Measurements from ENCODE around the gene TRPM2. TPM values are rescaled to one million over a fixed set of nuclear protein-coding genes. Genes with fewer than 3 reads are reported as not detected.

Gene TRPM2
- total and polyA plus RNA-seq, 2 of the 4 experiments (the other 2 are of a cell fraction): not detected

- H3K9ac ChIP-seq (ENCODE audit: low read depth, low read length): no peak overlapping the region
- DNase-seq: no peak
- no TSS peak for BruUV-seq (replicated peaks)
- no peak overlapping the region for H3K18ac ChIP-seq (ENCODE audit: low read depth, low read length)
- H3K9me1 ChIP-seq (ENCODE audit: insufficient read depth, low read length): no peaks in the 10 kb centered on the region
- intact Hi-C loops (cut with micrococcal nuclease): no loop called here
- no peak overlapping the region for H2BK15ac ChIP-seq (ENCODE audit: low read depth, low read length)
- peaks cover 2% of the 10 kb centered on the region; the same call in 1 of the 2 replicates for H3K9me3 ChIP-seq (ENCODE audit: control insufficient read depth, insufficient read depth, low read length)
- H2AK5ac ChIP-seq (ENCODE audit: low read depth, low read length): no peak overlapping the region
- H2AK9ac ChIP-seq (replicated peaks; ENCODE audit: low read depth, low read length, poor library complexity): no peak overlapping the region
- ATAC-seq (ENCODE audit: low read depth): no peak
- no peak overlapping the region for H3K27ac ChIP-seq (ENCODE audit: insufficient read depth, low read length)
- dilution Hi-C loops (cut with HindIII; ENCODE audit: low sequenced_read_pairs, unreplicated experiment): no loop called here
- H4K8ac ChIP-seq (ENCODE audit: low read depth in 2 of 2, low read length in 2 of 2): no peak overlapping the region
- H3K4me2 ChIP-seq (ENCODE audit: low read depth, low read length): no peak overlapping the region
- no peak overlapping the region for H3K23ac ChIP-seq (ENCODE audit: low read depth, low read length)
- H2BK5ac ChIP-seq (ENCODE audit: low read depth, low read length, poor library complexity, severe bottlenecking): no peak overlapping the region
- 69% methylated on average over 10 of the region's 16 CpGs; no CpG with 5 or more reads in 1 of the 2 experiments for WGBS, 2 experiments (ENCODE audit: extremely low coverage in 2 of 2, insufficient read length in 1 of 2)
- no peaks in the 10 kb centered on the region for H3K36me3 ChIP-seq (ENCODE audit: control insufficient read depth, insufficient read depth, low read length)
- H2AFZ ChIP-seq (replicated peaks; ENCODE audit: low read length, poor library complexity): no peak overlapping the region
- H4K20me1 ChIP-seq (ENCODE audit: insufficient read depth, low read length): no peaks in the 10 kb centered on the region
- H3K4ac ChIP-seq (ENCODE audit: low read depth, low read length): no peak overlapping the region
- no peak overlapping the region for H4K91ac ChIP-seq (ENCODE audit: insufficient read depth, low read depth, low read length)
- no peak overlapping the region for H3K14ac ChIP-seq (replicated peaks; ENCODE audit: low read depth, low read length)
- no peak overlapping the region for H3K4me3 ChIP-seq (ENCODE audit: insufficient read depth, low read depth, low read length)
- no peaks in the 10 kb centered on the region for H3K79me1 ChIP-seq (ENCODE audit: low read depth in 1 of 2, low read length in 2 of 2)
- CTCF ChIA-PET: no interaction called here
- H2BK20ac ChIP-seq (ENCODE audit: low read depth, low read length): no peak overlapping the region
- in situ Hi-C loops (cut with MboI; ENCODE audit: low sequenced_read_pairs): no loop called here
- POLR2A ChIA-PET (ENCODE audit: unreplicated experiment): no interaction called here
- H3K4me1 ChIP-seq (ENCODE audit: control insufficient read depth, insufficient read depth, low read length): no peaks in the 10 kb centered on the region
- H3K56ac ChIP-seq (ENCODE audit: extremely low read depth, insufficient read depth, low read length): no peak overlapping the region
- H4K5ac ChIP-seq (ENCODE audit: low read depth, low read length): no peak overlapping the region
- H3K27me3 ChIP-seq (ENCODE audit: control insufficient read depth, insufficient read depth, low read length): no peaks in the 10 kb centered on the region
- TF ChIP-seq BHLHE40 (IDR thresholded peaks at IDR 0.05; ENCODE audit: low read depth, low read length): no peak
- TF ChIP-seq NFE2L2 (IDR thresholded peaks at IDR 0.05; ENCODE audit: low read depth, low read length): no peak
- no peak overlapping the region for H2BK120ac ChIP-seq (ENCODE audit: low read depth, low read length)
Observed at GRCh38 chr21:44466351-44466954, 113.0 kb downstream of the TRPM2 start.

Measured in IMR-90 (cell line).